GM12878 (cell line): ENCODE results near the gene SH3BP5. TPM values are rescaled to one million over a fixed set of nuclear protein-coding genes. Genes with fewer than 3 reads are reported as not detected.
A peak's percentile ranks its signal among the peaks of the same experiment; 100 is the strongest.

Source experiments
- ATAC-seq: fragments of 200-7000 bp; cut with Tn5 transposase; 3 replicates; pipeline ENCODE4 v1.9.1; 2020; ENCODE audit warnings: mild to moderate bottlenecking, moderate library complexity
- BruUV-seq: library from RNA; stranded (reverse); fragments of 400-500 nt; replicated peaks from 2 replicates; lab custom pipeline; 2021; lab: Mats Ljungman, UMichigan
- CTCF ChIA-PET: fragments of 300-600 bp; sonication (Branson Sonifier 250); formaldehyde crosslinking; extraction: SDS; loops from one replicate; lab custom pipeline; 2021; ENCODE audit warnings: inconsistent platforms; lab: Yijun Ruan, JAX
- POLR2A ChIA-PET: fragments of 350-600 bp; formaldehyde crosslinking; extraction: SDS; loops from one replicate; lab custom pipeline; 2021; ENCODE audit warnings: inconsistent platforms; lab: Charles Lee
- RAD21 ChIA-PET: fragments of 300-600 bp; sonication (Branson Sonifier 250); formaldehyde crosslinking; loops from one replicate; lab custom pipeline; 2023; ENCODE audit warnings: antibody characterized with exemption; ENCODE audit not compliant: unreplicated experiment; lab: Charles Lee
- SMC1A ChIA-PET: fragments of 300-600 bp; sonication (Branson Sonifier 250); formaldehyde crosslinking; loops from one replicate; lab custom pipeline; 2023; ENCODE audit not compliant: unreplicated experiment, uncharacterized antibody; lab: Charles Lee
- DNase-seq: peaks from one replicate; pipeline ENCODE4 v3.0.0-alpha.2; 2011; ENCODE audit warnings: low read depth, low spot score
- FAIRE-seq: peaks from 3 replicates; lab custom pipeline; 2011; peaks lifted over from hg19 to GRCh38; lab: Jason Lieb, UNC
- H2AFZ ChIP-seq: 2 replicates; pipeline ENCODE4 v1.6.0; 2011; ENCODE audit warnings: low read depth, low read length, control low read depth; ENCODE audit not compliant: control insufficient read depth
- H3K27ac ChIP-seq: 2 replicates; pipeline ENCODE4 v1.5.1; 2011; ENCODE audit warnings: control low read depth; ENCODE audit not compliant: control insufficient read depth, insufficient read depth
- H3K27me3 ChIP-seq, 2 experiments: replicated peaks in 1 of 2; 2 replicates each; pipeline versions ENCODE4 v1.6.0 to v1.6.1; 2011; ENCODE audit warnings: low read length in 1 of 2; ENCODE audit not compliant: control insufficient read depth in 2 of 2, insufficient read depth in 2 of 2
- H3K36me3 ChIP-seq, 2 experiments: 2 replicates each; pipeline ENCODE4 v1.5.1; 2011; ENCODE audit warnings: low read length in 1 of 2; ENCODE audit not compliant: control insufficient read depth in 2 of 2, insufficient read depth in 2 of 2
- H3K4me1 ChIP-seq: 2 replicates; pipeline ENCODE4 v1.6.1; 2011; ENCODE audit warnings: mild to moderate bottlenecking, low read length, moderate library complexity, mixed read lengths; ENCODE audit not compliant: control insufficient read depth, insufficient read depth
- H3K4me2 ChIP-seq: 2 replicates; pipeline ENCODE4 v1.6.0; 2011; ENCODE audit warnings: control low read depth; ENCODE audit not compliant: control insufficient read depth, insufficient read depth
- H3K4me3 ChIP-seq: fragments of 200-600 bp; sonication (generic); 2 replicates; pipeline ENCODE4 v1.5.1; 2016
- H3K79me2 ChIP-seq: 2 replicates; pipeline ENCODE4 v1.6.0; 2011; ENCODE audit warnings: low read length; ENCODE audit not compliant: control insufficient read depth, insufficient read depth
- H3K9ac ChIP-seq: 2 replicates; pipeline ENCODE4 v1.8.0; 2011; ENCODE audit warnings: low read length, control low read depth, mixed read lengths; ENCODE audit not compliant: control insufficient read depth, insufficient read depth
- H3K9me3 ChIP-seq: replicated peaks from 3 replicates; pipeline ENCODE4 v1.5.1; 2011; ENCODE audit warnings: mild to moderate bottlenecking, low read length; ENCODE audit not compliant: control insufficient read depth, insufficient read depth
- H4K20me1 ChIP-seq: 2 replicates; pipeline ENCODE4 v1.6.0; 2011; ENCODE audit not compliant: control insufficient read depth, insufficient read depth
- BRCA1 ChIP-seq: IDR thresholded peaks from 2 replicates; pipeline ENCODE4 v1.6.1; 2011; ENCODE audit warnings: low read depth, low read length, improper control_type of control experiment
- ELK1 ChIP-seq: IDR thresholded peaks from 2 replicates; pipeline ENCODE4 v1.6.1; 2012; ENCODE audit warnings: low read depth, low read length, improper control_type of control experiment
- EZH2 ChIP-seq: IDR thresholded peaks from 2 replicates; pipeline ENCODE4 v1.6.1; 2012; ENCODE audit warnings: low read depth, mild to moderate bottlenecking, control low read depth, inconsistent platforms, low read length, borderline replicate concordance; ENCODE audit not compliant: control insufficient read depth
- GATAD2B ChIP-seq: fragments of 450-650 bp; conservative IDR thresholded peaks from 2 replicates; pipeline ENCODE4 v1.6.1; 2017; ENCODE audit warnings: low read depth, mild to moderate bottlenecking, moderate library complexity
- IKZF1 ChIP-seq: fragments of 450-650 bp; conservative IDR thresholded peaks from 2 replicates; pipeline ENCODE4 v1.6.1; 2017; ENCODE audit warnings: antibody characterized with exemption, mild to moderate bottlenecking
- IKZF2 ChIP-seq, 2 experiments: fragments of 450-650 bp; IDR thresholded peaks; 2 replicates each; pipeline ENCODE4 v1.6.1; 2017; ENCODE audit warnings: mild to moderate bottlenecking in 2 of 2, moderate library complexity in 2 of 2
- KLF5 ChIP-seq: fragments of 450-650 bp; IDR thresholded peaks from 2 replicates; pipeline ENCODE4 v1.6.1; 2014; ENCODE audit warnings: mild to moderate bottlenecking; ENCODE audit not compliant: partially characterized antibody
- MYC ChIP-seq: IDR thresholded peaks from 2 replicates; pipeline ENCODE4 v1.6.1; 2011; ENCODE audit warnings: mild to moderate bottlenecking, low read length, moderate library complexity, inconsistent platforms; ENCODE audit not compliant: insufficient read depth, insufficient replicate concordance, insufficient read length, severe bottlenecking
- NR2C1 ChIP-seq: fragments of 450-650 bp; IDR thresholded peaks from 2 replicates; pipeline ENCODE4 v1.6.1; 2017; ENCODE audit warnings: antibody characterized with exemption, mild to moderate bottlenecking, moderate library complexity
- POLR2A ChIP-seq: IDR thresholded peaks from 2 replicates; pipeline ENCODE4 v1.6.1; 2011; ENCODE audit warnings: low read depth, mild to moderate bottlenecking, low read length
- RUNX3 ChIP-seq: IDR thresholded peaks from 2 replicates; pipeline ENCODE4 v1.6.1; 2012; ENCODE audit warnings: low read length, inconsistent platforms
- SMARCA5 ChIP-seq: fragments of 450-650 bp; IDR thresholded peaks from 2 replicates; pipeline ENCODE4 v1.6.1; 2017; ENCODE audit warnings: mild to moderate bottlenecking
- SREBF1 ChIP-seq: IDR thresholded peaks from 2 replicates; pipeline ENCODE4 v1.6.1; 2012; ENCODE audit warnings: mild to moderate bottlenecking, low read length
- USF2 ChIP-seq: IDR thresholded peaks from 2 replicates; pipeline ENCODE4 v1.6.1; 2011; ENCODE audit warnings: low read depth, low read length, improper control_type of control experiment, borderline replicate concordance
- YBX1 ChIP-seq: fragments of 450-650 bp; IDR thresholded peaks from 2 replicates; pipeline ENCODE4 v1.6.1; 2016; ENCODE audit warnings: antibody characterized with exemption
- ZNF207 ChIP-seq: fragments of 450-650 bp; IDR thresholded peaks from 2 replicates; pipeline ENCODE4 v1.6.1; 2014; ENCODE audit warnings: antibody characterized with exemption, mild to moderate bottlenecking, borderline replicate concordance
- ZNF274 ChIP-seq: IDR thresholded peaks from one replicate; pipeline ENCODE4 v1.8.0; 2011; ENCODE audit not compliant: insufficient read length, insufficient read depth
- ZNF622 ChIP-seq: fragments of 450-650 bp; IDR thresholded peaks from 2 replicates; pipeline ENCODE4 v1.6.1; 2017; ENCODE audit warnings: mild to moderate bottlenecking, inconsistent platforms
- WGBS: methylation state at CpG from one replicate; pipeline ENCODE4 v1.1.6; 2016; ENCODE audit warnings: low lambda C conversion rate; ENCODE audit not compliant: insufficient replicate concordance, insufficient coverage; ENCODE audit errors: missing lambda C conversion rate; 5-methylcytosine and 5-hydroxymethylcytosine counted together
- in situ Hi-C: fragments of 300-500 bp; cut with MboI; formaldehyde crosslinking; loops from 9 replicates; pipeline ENCODE4 v1.14.3; 2018; ENCODE audit warnings: mixed read lengths
- intact Hi-C: fragments of 100-400 bp; cut with micrococcal nuclease; formaldehyde crosslinking; loops from one replicate; pipeline ENCODE4 v1.14.2; 2022; ENCODE audit not compliant: unreplicated experiment
- polyA plus RNA-seq, 11 experiments: library from polyadenylated mRNA; depleted of rRNA in 4 of 11; unstranded in 6 of 11; stranded (reverse) in 5 of 11; fragments of >200 nt; fragmentation: Nextera tagmentation in 4 of 11; fragmentation: Illumina TruSeq in 1 of 11; extraction: Ambion mirVana in 4 of 11; extraction: Trizol in 1 of 11; gene quantifications; 1 replicate in 1 of 11; 2 replicates in 10 of 11; pipeline versions ENCODE4 v1.2.1 to v1.2.3, GENCODE V29; 2011 to 2016; ENCODE audit warnings: inconsistent platforms in 2 of 11, missing spikeins in 2 of 11, low read depth in 1 of 11
- total RNA-seq, 4 experiments: library from RNA; depleted of rRNA in 3 of 4; stranded (reverse); fragments of >200 nt in 3 of 4; fragmentation: Illumina TruSeq in 1 of 4; extraction: Trizol in 1 of 4; gene quantifications; 2 replicates each; pipeline versions ENCODE4 v1.2.1 to v1.2.3, GENCODE V29; 2013 to 2021
- TF ChIP-seq, protein P1 (sequence below): fragments of 150-350 bp; IDR thresholded peaks from 2 replicates; pipeline ENCODE4 v1.6.1; 2014; ENCODE audit warnings: mild to moderate bottlenecking, low read depth, low read length

Gene SH3BP5
- total and polyA plus RNA-seq, 10 of the 15 experiments (the other 5 are each of a cell fraction or from before 2014, with no cell fraction given), result 14.9 to 87.5 (median 43.7) TPM

- TF ChIP-seq, protein P1, sequence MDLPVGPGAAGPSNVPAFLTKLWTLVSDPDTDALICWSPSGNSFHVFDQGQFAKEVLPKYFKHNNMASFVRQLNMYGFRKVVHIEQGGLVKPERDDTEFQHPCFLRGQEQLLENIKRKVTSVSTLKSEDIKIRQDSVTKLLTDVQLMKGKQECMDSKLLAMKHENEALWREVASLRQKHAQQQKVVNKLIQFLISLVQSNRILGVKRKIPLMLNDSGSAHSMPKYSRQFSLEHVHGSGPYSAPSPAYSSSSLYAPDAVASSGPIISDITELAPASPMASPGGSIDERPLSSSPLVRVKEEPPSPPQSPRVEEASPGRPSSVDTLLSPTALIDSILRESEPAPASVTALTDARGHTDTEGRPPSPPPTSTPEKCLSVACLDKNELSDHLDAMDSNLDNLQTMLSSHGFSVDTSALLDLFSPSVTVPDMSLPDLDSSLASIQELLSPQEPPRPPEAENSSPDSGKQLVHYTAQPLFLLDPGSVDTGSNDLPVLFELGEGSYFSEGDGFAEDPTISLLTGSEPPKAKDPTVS, result no peak
- TF ChIP-seq, all 136 proteins: peak for 33
Observed at GRCh38 chr3:15291589-15292541, 40.5 kb downstream of the SH3BP5 start (continued).

DNA sequence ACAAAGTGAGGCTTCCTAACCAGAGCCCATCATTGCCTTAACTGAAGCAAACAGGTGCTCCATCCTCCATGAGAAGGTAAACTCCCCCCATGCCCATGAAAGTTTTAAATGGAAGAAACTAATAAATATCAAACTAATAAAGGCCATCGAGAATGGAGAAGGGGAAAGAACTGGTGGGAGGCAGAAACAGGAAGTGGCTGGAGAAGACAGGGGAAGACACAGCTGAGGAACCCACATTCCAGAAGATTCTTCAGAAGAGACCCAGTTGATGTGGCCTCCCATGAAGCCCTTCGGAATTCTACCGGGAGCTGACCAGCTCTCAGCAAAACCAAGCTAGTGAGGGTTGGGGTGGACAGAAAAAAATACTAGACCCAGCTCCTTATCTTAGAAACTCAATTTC is 41.6 kb downstream of the SH3BP5 start:
- intact Hi-C loops, result loop anchor here (2.0 kb wide), 1 partner anchor 18 kb away; no protein-coding TSS in a partner anchor
- Histone ChIP-seq H3K4me3 (peak overlapping the region; percentile 17; the same call in 1 of the 2 replicates), H3K79me2 (peaks cover 2% of the 10 kb centered on the region; the same call in 1 of the 2 replicates)
- TF ChIP-seq ZNF207, result no peak
- TF ChIP-seq SMARCA5, result no peak
- no peak for TF ChIP-seq USF2
- no peak for TF ChIP-seq KLF5
- no peak for TF ChIP-seq EZH2
- TF ChIP-seq SREBF1, result no peak
- TF ChIP-seq ZNF274, result no peak
- TF ChIP-seq BRCA1, result no peak
- TF ChIP-seq POLR2A, result no peak
- TF ChIP-seq NR2C1, result no peak
- no peak for TF ChIP-seq ZNF622
- TF ChIP-seq MYC, result no peak
- 0 out of 2 replicates have a peak, but pooled peaks have one; percentile 32 for TF ChIP-seq IKZF1
- peak; percentile 46 to 49; a peak in 3 of 4 replicates for TF ChIP-seq IKZF2 (IDR thresholded peaks at IDR 0.05)
- no peak for TF ChIP-seq GATAD2B
- no peak for TF ChIP-seq YBX1
- TF ChIP-seq RUNX3, result peak; percentile 53
- TF ChIP-seq ELK1, result no peak

More for the DNA sequence above, 41.6 kb downstream of the SH3BP5 start:
- ChIA-PET POLR2A (interaction anchor here (0.7 kb wide), 1 partner anchor 43 kb away, joined by 3 read pairs; no protein-coding TSS in a partner anchor), SMC1A (interaction anchor here (0.6 to 3.6 kb wide), 20 partner anchors 7 to 271 kb away, joined by 3 to 19 read pairs (median 4); no protein-coding TSS in a partner anchor), RAD21 (interaction anchor here (0.7 to 3.0 kb wide), 9 partner anchors 17 to 114 kb away, joined by 3 to 12 read pairs (median 4); no protein-coding TSS in a partner anchor), CTCF (interaction anchor here (0.7 to 3.4 kb wide), 12 partner anchors 11 to 182 kb away, joined by 3 to 14 read pairs (median 4); no protein-coding TSS in a partner anchor)
- 49% methylated on average over 3 of the region's 3 CpGs for WGBS
- Histone ChIP-seq H3K36me3 (peaks cover 12 to 27% of the 10 kb centered on the region in 2 experiments), H3K4me2 (peak overlapping the region; percentile 0), H3K27ac (peak overlapping the region; percentile 73), H2AFZ (no peak overlapping the region), H3K27me3 (no peaks in the 10 kb centered on the region), H3K9me3 (no peaks in the 10 kb centered on the region; the same call in 2 of the 3 replicates), H3K4me1 (peaks cover 38% of the 10 kb centered on the region), H3K9ac (no peak overlapping the region), H4K20me1 (no peaks in the 10 kb centered on the region)
- no TSS peak for BruUV-seq
- DNase-seq (no peak), FAIRE-seq (peak; percentile 70), ATAC-seq (no peak)
- in situ Hi-C loops, result no loop called here
